Measurements from ENCODE around the gene NCBP2L.
"Not testable (repeated sequence)": the region's sequence is repeated elsewhere in the genome, so short reads cannot be mapped to it uniquely, and the experiment has no call there.

NCBP2L gene

DNA sequence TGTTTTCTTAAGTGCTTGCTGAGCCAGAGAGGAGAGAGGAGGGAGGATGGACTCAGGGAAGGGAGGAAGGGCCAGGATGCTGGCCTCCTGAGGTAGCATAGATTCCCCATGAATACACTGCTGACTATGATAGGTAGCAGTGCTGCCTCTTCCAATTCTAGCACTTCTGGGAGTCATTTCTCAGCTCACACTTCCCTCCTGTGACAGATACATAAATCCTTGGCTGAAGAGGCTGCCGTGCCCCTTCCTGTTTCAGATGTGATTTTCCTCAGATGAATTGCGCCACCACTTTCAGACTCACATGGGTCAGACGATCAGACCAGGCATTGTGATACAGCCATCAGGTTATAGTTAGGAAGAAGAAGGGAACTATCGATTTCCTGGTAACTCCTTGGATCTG, 24.3 kb upstream of the NCBP2L start:
- DNase-seq: no peak

- DNase-seq: no peak
These were observed 21.8 kb upstream of the NCBP2L start for GRCh38 chrX:107755721-107756120.

GRCh38 chrX:107758231-107758766, 19.2 kb upstream of the NCBP2L start:
- DNase-seq: no peak

DNA sequence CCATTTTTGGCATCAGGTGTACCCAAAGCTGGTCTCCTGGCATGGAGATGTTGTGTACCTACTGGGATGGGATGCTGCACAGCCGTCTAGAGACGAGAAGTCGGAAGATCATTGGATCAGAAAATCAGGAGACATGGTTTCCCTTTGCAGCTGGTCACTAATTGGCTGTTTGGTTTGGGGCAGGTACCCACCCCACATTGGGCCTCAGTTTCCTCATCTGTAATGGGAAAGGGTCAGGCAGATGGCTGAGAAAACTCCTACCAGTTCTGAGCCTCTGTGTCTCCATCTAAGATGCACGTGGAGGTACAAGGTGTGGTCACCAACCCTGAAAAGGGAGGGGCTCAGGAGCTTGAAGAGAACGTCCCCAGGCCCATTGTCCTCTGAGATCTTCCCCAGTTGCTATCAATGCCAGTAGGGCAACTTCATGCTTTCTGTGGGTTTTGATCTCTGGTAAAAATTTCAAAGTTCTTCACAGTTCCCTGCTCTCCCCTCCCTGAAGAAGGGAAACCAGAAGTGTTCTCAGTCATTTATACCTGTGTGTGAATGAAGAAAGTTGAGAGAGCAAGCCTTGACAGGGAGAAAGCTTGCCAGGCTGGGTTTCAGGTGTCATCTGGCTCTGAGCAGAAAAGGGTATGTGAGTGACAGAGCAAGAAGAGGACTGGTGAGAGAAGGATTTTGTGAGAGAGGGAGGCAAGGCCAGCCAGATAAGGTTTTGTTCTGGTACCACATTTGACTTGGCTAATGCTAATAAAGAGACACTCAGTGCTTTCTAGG, 17.0 kb upstream of the NCBP2L start:
- DNase-seq: no peak

DNA sequence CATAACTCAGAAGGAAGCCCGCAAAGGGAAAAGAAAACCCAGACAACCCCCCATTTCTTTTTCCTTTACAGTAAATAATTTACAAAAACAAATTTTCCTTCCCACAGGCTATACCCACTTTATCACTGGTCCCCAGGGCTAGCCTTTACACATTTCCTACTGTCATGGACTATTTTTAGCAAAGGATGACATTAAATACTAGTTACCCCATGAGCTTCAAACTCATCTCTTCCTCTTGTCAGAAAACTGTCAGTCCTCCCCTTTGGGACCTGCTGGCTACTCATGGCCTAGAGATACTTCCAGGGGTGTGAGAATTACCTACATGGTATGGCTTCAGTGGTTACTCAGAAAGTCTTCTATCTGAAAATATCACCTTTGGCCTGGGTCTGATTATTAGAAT, 13.9 kb upstream of the NCBP2L start:
- no peak for DNase-seq

- DNase-seq: no peak
These were observed 12.5 kb upstream of the NCBP2L start for GRCh38 chrX:107764845-107765608.

DNA sequence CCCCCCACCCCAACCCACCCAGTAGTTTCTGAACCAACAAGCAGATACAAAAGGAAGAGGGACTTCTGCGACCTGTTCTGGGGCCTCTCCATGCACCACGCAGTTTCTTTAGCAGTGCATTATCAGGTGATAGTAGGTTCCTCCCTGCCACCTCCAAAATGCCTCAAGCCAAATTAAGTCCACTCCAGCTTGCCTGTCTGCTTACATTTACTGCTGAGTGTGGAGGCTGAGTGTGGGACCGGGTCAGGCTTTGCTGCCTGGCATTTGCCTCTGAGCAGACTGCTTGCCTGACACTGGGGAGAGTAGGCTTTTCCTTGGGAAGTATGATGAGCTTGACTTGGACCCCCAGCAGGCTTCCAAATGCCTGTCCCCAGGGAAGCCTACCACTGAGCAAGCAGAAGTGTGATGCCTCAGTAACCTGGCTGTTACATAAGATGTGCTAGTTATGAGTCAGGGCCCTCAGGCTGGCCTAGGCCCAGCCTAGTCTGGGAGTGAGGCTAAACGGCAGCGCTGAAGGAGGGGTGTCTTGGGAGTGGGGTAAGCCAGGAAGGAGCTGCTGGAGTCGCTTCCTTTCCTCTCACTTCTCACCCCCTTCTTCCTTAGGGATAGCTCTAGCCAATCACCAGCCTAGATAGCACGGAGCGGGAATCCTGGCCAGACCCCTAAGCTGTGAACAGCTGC, 10.9 kb upstream of the NCBP2L start:
- DNase-seq: no peak

DNA sequence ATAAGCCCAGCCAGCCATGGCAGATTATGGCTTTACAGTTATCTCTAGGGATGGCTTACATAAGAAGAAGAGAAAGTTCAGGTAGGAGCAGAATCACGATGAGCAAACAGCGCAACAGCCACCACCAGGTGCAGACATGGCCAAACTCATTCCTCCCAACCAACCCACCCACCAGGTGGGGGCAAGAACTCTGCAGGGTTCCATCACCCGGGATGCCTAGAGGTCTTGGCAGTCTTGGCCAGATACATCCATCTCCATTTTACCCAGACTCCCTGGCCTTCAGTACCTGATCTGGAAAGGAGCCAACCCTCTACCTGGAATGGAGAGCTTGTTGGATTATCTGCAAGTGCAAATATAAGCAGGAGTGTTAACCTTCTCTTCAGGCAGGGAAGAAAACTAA, 9.5 kb upstream of the NCBP2L start:
- DNase-seq: no peak

DNA sequence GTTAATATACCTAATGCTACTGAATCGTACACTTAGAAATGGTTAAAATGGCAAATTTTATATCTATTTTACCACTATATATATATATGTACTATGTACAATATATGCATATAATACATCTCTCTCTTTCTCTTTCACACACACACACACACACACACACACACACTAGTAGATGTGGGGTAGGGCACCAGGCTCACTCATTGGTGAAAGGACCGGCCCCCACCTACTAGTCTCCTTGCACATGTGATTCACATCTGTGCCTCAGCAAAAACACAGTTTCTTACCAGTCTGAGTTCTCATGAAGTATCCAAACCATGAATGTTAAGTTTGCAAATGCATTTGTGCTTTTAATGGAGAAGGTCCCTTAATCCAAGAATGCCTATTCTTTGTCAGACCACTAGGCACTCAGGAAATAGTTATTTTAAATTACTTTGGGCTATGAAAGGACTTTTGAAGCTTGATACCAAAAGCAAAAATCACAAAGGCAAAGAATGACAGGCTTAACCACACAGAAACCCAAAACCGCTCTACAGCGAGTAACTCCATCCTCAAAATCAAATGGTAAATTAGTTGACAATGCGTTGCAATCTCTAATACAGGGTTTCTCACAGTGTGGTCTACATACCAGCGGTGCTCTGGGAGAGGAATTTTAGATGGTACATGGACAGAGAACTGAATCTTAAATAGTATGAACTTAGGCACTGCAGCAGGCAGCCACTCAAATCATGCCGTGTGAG, 7.8 kb upstream of the NCBP2L start:
- DNase-seq: no peak

GRCh38 chrX:107773206-107773605, 4.3 kb upstream of the NCBP2L start:
- no peak for DNase-seq

- no peak for DNase-seq
These were observed 3.6 kb upstream of the NCBP2L start for GRCh38 chrX:107773906-107774435.

DNA sequence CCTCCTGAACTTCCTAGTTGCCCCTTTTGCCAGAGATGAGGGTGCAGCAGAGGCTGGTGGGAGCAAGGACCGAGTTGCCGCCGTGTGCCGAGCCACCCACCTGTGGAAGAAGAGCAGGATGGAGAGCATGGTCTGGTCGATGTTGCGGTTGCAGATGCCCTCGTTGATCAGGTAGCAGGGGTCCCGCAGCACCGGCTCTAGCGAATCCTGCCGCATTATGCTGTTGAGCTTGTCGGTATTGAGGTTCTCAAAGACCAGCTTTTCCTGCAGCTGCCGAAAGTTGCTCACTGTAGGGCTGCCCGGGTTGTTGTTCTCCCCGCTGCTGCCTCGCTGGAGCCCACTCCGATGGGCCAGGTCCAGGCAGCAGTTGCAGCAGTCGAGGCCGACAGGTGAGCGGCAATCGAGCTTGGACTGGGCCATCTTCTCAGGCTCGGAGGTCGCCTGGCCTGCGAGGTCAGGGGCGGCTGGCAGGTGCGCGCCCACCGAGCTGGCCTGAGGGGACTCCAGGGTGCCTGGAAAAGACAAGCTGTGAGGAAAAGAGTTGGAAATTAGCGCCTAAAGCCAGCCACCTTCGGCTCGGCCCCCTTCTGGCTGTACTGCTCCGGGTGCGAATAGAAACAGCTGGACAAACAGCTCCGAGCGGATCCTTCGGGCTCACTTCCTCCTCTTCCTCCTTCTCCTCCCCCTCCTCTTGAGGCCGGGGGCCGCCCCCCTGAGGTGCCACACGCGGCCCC, 2.4 kb upstream of the NCBP2L start:
- DNase-seq: no peak

- DNase-seq: peak; percentile 72
These were observed 1.6 kb upstream of the NCBP2L start, which contains the start of gene TSC22D3 for GRCh38 chrX:107775734-107776511. Gene TSC22D3, minus strand, starts transcription at chrX:107775787. Its CDS starts 368 bp downstream, at chrX:107775419.

- peak; percentile 75 for DNase-seq
These were observed 641 bp upstream of the NCBP2L start for GRCh38 chrX:107776649-107777535.

DNA sequence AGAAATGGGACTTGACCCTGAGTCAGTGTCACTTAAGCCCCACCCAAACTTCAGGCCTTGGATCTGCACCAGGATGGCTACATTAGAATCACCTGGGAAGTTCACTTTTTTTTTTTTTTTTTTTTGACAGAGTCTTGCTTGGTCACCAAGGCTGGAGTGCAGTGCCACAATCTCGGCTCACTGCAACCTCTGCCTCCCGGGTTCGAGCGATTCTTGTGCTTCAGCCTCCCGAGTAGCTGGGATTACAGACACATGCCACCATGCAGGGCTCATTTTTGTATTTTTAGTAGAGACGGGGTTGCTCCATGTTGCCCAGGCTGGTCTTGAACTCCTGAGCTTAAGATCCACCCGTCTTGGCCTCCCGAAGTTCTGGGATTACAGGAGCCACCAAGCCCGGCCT, 3.0 kb downstream of the NCBP2L start:
- no peak for DNase-seq

DNA sequence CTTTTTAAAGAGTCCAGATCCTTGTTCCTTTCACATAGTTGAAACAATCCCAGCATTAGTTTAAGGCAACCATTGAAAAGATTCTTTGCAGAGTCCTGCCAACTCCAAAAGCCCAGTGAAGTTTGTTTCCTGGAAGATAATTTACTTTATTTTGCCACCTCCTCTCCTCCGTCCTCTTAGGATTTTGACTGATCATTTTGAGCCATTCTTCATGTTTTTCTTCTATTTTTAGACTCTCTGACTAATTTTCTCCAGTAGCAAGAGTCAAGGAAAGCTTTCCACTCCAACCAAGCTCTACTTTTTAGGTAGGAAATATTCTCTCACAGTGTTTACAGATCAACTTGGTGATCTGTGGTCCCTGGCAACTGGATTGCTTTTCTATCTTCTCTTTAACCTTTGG, 10.3 kb downstream of the NCBP2L start:
- DNase-seq: no peak

GRCh38 chrX:107804427-107804826, 26.9 kb downstream of the NCBP2L start:
- no peak for DNase-seq

DNA sequence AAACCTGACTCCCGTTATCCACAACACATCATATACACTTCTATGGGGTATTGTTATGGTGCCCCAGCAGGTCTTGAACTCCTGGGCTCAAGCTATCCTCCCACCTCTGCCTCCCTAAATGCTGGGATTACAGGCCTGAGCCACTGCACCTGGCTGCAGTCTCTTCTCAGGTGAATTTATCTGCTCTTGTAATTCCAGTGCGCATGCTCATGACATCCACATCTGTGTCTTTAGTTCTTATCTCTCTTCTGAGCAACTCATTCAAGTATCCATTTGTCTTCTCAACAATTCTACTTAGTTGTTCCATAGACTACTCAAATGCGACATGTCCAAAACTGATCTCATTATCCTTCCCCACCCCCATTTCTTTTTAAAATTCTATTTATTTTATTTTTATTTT, 27.6 kb downstream of the NCBP2L start:
- DNase-seq: no peak

DNA sequence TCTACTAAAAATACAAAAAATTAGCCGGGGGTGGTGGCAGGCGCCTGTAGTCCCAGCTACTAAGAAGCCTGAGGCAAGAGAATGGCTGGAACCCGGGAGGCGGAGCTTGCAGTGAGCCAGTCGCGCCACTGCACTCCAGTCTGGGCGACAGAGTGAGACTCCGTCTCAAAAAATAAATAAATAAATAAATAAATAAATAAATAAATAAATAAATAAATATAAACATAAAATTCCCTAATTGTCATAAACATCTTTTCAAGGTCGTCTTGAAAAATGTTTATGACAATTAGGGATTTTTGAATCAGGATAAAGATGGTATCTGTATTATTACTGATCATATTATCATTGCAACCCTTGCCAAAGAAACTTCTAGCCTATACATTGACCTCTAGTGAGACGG, 32.5 kb downstream of the NCBP2L start:
- DNase-seq: not testable (repeated sequence)

All from right forelimb (tissue), 1 donor.